IMR-90 (cell line): Measurements from ENCODE around the gene SYNPO2. TPM values are rescaled to one million over a fixed set of nuclear protein-coding genes. Genes with fewer than 3 reads are reported as not detected.

Experiments used
- ATAC-seq: fragments of 200-7000 bp; cut with Tn5 transposase; 2 replicates; pipeline ENCODE4 v1.9.1; 2020; ENCODE audit warnings: low read depth, mild to moderate bottlenecking, moderate library complexity
- BruUV-seq: library from RNA; stranded (reverse); fragments of 400-500 nt; replicated peaks from 2 replicates; lab custom pipeline; 2021; lab: Mats Ljungman, UMichigan
- CTCF ChIA-PET: fragments of 300-600 bp; formaldehyde crosslinking; extraction: SDS; loops from one replicate; lab custom pipeline; 2021; ENCODE audit warnings: antibody characterized with exemption; lab: Yijun Ruan, JAX
- POLR2A ChIA-PET: fragments of 300-600 bp; sonication (Branson Sonifier 250); formaldehyde crosslinking; loops from one replicate; lab custom pipeline; 2022; ENCODE audit warnings: antibody characterized with exemption; ENCODE audit not compliant: unreplicated experiment; lab: Charles Lee
- DNase-seq: peaks from one replicate; pipeline ENCODE4 v3.0.0; 2013
- H2AFZ ChIP-seq: replicated peaks from 2 replicates; pipeline ENCODE3; 2013; ENCODE audit warnings: low read length, mild to moderate bottlenecking; ENCODE audit not compliant: poor library complexity
- H2AK5ac ChIP-seq: 2 replicates; pipeline ENCODE4 v1.6.1; 2013; ENCODE audit warnings: low read depth, low read length, inconsistent platforms
- H2AK9ac ChIP-seq: replicated peaks from 2 replicates; pipeline ENCODE3; 2013; ENCODE audit warnings: mild to moderate bottlenecking, low read depth, low read length, moderate library complexity; ENCODE audit not compliant: poor library complexity
- H2BK120ac ChIP-seq: 2 replicates; pipeline ENCODE4 v1.6.1; 2013; ENCODE audit warnings: low read depth, low read length, inconsistent platforms
- H2BK15ac ChIP-seq: 3 replicates; pipeline ENCODE4 v1.6.1; 2013; ENCODE audit warnings: low read depth, low read length, inconsistent platforms
- H2BK20ac ChIP-seq: 2 replicates; pipeline ENCODE4 v1.6.1; 2013; ENCODE audit warnings: low read depth, mild to moderate bottlenecking, inconsistent platforms, low read length, moderate library complexity
- H2BK5ac ChIP-seq: 2 replicates; pipeline ENCODE4 v1.6.1; 2013; ENCODE audit warnings: mild to moderate bottlenecking, low read depth, low read length, inconsistent platforms; ENCODE audit not compliant: poor library complexity, severe bottlenecking
- H3K14ac ChIP-seq: replicated peaks from 2 replicates; pipeline ENCODE4 v1.6.1; 2013; ENCODE audit warnings: low read depth, low read length, inconsistent platforms
- H3K18ac ChIP-seq: 2 replicates; pipeline ENCODE4 v1.6.1; 2013; ENCODE audit warnings: low read depth, low read length, control low read depth
- H3K23ac ChIP-seq: 2 replicates; pipeline ENCODE4 v1.6.1; 2013; ENCODE audit warnings: low read depth, low read length, inconsistent platforms
- H3K27ac ChIP-seq: 2 replicates; pipeline ENCODE4 v1.5.1; 2013; ENCODE audit warnings: mild to moderate bottlenecking, control low read depth, low read length; ENCODE audit not compliant: insufficient read depth
- H3K27me3 ChIP-seq: 2 replicates; pipeline ENCODE4 v1.6.1; 2013; ENCODE audit warnings: low read length; ENCODE audit not compliant: control insufficient read depth, insufficient read depth
- H3K36me3 ChIP-seq: 2 replicates; pipeline ENCODE4 v1.6.1; 2013; ENCODE audit warnings: low read length, mixed read lengths; ENCODE audit not compliant: control insufficient read depth, insufficient read depth
- H3K4ac ChIP-seq: 2 replicates; pipeline ENCODE4 v1.6.1; 2013; ENCODE audit warnings: low read depth, low read length, inconsistent platforms
- H3K4me1 ChIP-seq: 2 replicates; pipeline ENCODE4 v1.6.1; 2013; ENCODE audit warnings: low read length, mixed read lengths; ENCODE audit not compliant: control insufficient read depth, insufficient read depth
- H3K4me2 ChIP-seq: 2 replicates; pipeline ENCODE4 v1.6.1; 2013; ENCODE audit warnings: low read depth, mild to moderate bottlenecking, control low read depth, low read length, moderate library complexity
- H3K4me3 ChIP-seq: 2 replicates; pipeline ENCODE4 v1.5.1; 2013; ENCODE audit warnings: low read depth, mild to moderate bottlenecking, control low read depth, low read length, moderate library complexity; ENCODE audit not compliant: insufficient read depth
- H3K56ac ChIP-seq: 2 replicates; pipeline ENCODE4 v1.6.1; 2013; ENCODE audit warnings: low read length, inconsistent platforms; ENCODE audit not compliant: insufficient read depth; ENCODE audit errors: extremely low read depth
- H3K79me1 ChIP-seq, 2 experiments: 2 replicates each; pipeline ENCODE4 v1.6.1; 2013; ENCODE audit warnings: low read length in 2 of 2, inconsistent platforms in 1 of 2, low read depth in 1 of 2
- H3K9ac ChIP-seq: 2 replicates; pipeline ENCODE4 v1.6.1; 2013; ENCODE audit warnings: low read depth, low read length, control low read depth
- H3K9me1 ChIP-seq: 2 replicates; pipeline ENCODE4 v1.6.1; 2013; ENCODE audit warnings: low read length, inconsistent platforms; ENCODE audit not compliant: insufficient read depth
- H3K9me3 ChIP-seq: 2 replicates; pipeline ENCODE4 v1.6.1; 2013; ENCODE audit warnings: low read length; ENCODE audit not compliant: control insufficient read depth, insufficient read depth
- H4K20me1 ChIP-seq: 2 replicates; pipeline ENCODE4 v1.6.1; 2013; ENCODE audit warnings: low read length, inconsistent platforms; ENCODE audit not compliant: insufficient read depth
- H4K5ac ChIP-seq: 2 replicates; pipeline ENCODE4 v1.6.1; 2013; ENCODE audit warnings: mild to moderate bottlenecking, low read depth, low read length, control low read depth
- H4K8ac ChIP-seq, 2 experiments: 2 replicates each; pipeline ENCODE4 v1.6.1; 2013; ENCODE audit warnings: low read depth in 2 of 2, low read length in 2 of 2, control low read depth in 1 of 2, inconsistent platforms in 1 of 2
- H4K91ac ChIP-seq: 2 replicates; pipeline ENCODE4 v1.6.1; 2013; ENCODE audit warnings: low read depth, low read length, inconsistent platforms; ENCODE audit not compliant: insufficient read depth
- BHLHE40 ChIP-seq: fragments of 150-350 bp; IDR thresholded peaks from 2 replicates; pipeline ENCODE4 v1.6.1; 2016; ENCODE audit warnings: mild to moderate bottlenecking, low read depth, low read length
- CEBPB ChIP-seq: IDR thresholded peaks from 2 replicates; pipeline ENCODE4 v1.6.1; 2012; ENCODE audit warnings: low read depth, low read length, improper control_type of control experiment
- CHD1 ChIP-seq: IDR thresholded peaks from 2 replicates; pipeline ENCODE4 v1.6.1; 2012; ENCODE audit warnings: low read depth, low read length, improper control_type of control experiment
- CTCF ChIP-seq: conservative IDR thresholded peaks from 2 replicates; pipeline ENCODE4 v1.5.1; 2012; ENCODE audit warnings: mild to moderate bottlenecking, low read depth, low read length, improper control_type of control experiment
- ELK1 ChIP-seq: fragments of 150-350 bp; IDR thresholded peaks from 2 replicates; pipeline ENCODE4 v1.6.1; 2016; ENCODE audit warnings: low read depth, mild to moderate bottlenecking, low read length, moderate library complexity, borderline replicate concordance
- MAZ ChIP-seq: IDR thresholded peaks from 2 replicates; pipeline ENCODE4 v1.6.1; 2012; ENCODE audit warnings: low read depth, mild to moderate bottlenecking, low read length, improper control_type of control experiment, moderate library complexity, borderline replicate concordance
- MXI1 ChIP-seq: IDR thresholded peaks from 2 replicates; pipeline ENCODE4 v1.6.1; 2012; ENCODE audit warnings: low read depth, mild to moderate bottlenecking, low read length, moderate library complexity, borderline replicate concordance
- POLR2A ChIP-seq: IDR thresholded peaks from 2 replicates; pipeline ENCODE4 v1.6.1; 2012; ENCODE audit warnings: mild to moderate bottlenecking, low read depth, low read length
- RAD21 ChIP-seq: IDR thresholded peaks from 2 replicates; pipeline ENCODE4 v1.6.1; 2012; ENCODE audit warnings: low read length, improper control_type of control experiment
- RCOR1 ChIP-seq: IDR thresholded peaks from 2 replicates; pipeline ENCODE4 v1.6.1; 2012; ENCODE audit warnings: mild to moderate bottlenecking, low read length, improper control_type of control experiment; ENCODE audit not compliant: insufficient replicate concordance
- RFX5 ChIP-seq: IDR thresholded peaks from 2 replicates; pipeline ENCODE4 v1.8.0; 2012; ENCODE audit warnings: low read depth, mild to moderate bottlenecking, low read length, moderate library complexity
- SMC3 ChIP-seq: fragments of 150-350 bp; IDR thresholded peaks from 2 replicates; pipeline ENCODE4 v1.6.1; 2016; ENCODE audit warnings: low read depth, mild to moderate bottlenecking, antibody characterized with exemption, low read length, moderate library complexity
- WGBS, 2 experiments: methylation state at CpG; one replicate each; pipeline versions ENCODE4 v1.1.5 to v1.1.7; 2013; ENCODE audit warnings: missing lambda C conversion rate in 2 of 2; ENCODE audit not compliant: insufficient read length in 1 of 2; ENCODE audit errors: extremely low coverage in 2 of 2; 5-methylcytosine and 5-hydroxymethylcytosine counted together
- dilution Hi-C: fragments of 300-500 bp; cut with HindIII; formaldehyde crosslinking; loops from one replicate; pipeline ENCODE4 v1.14.3; 2018; ENCODE audit warnings: low sequenced_read_pairs; ENCODE audit not compliant: unreplicated experiment
- in situ Hi-C: fragments of 300-500 bp; cut with MboI; formaldehyde crosslinking; loops from 3 replicates; pipeline ENCODE4 v1.14.3; 2019; ENCODE audit warnings: low sequenced_read_pairs, inconsistent platforms, mixed read lengths
- intact Hi-C: fragments of 100-400 bp; cut with micrococcal nuclease; formaldehyde crosslinking; loops from 2 replicates; pipeline ENCODE4 v1.10.0; 2022
- polyA plus RNA-seq, 3 experiments: library from polyadenylated mRNA; depleted of rRNA; stranded (reverse); fragments of >200 nt; gene quantifications; 2 replicates each; pipeline ENCODE4 v1.2.3, GENCODE V29; 2012; ENCODE audit warnings: low replicate concordance in 1 of 3
- total RNA-seq: library from RNA; depleted of rRNA; stranded (reverse); fragments of >200 nt; gene quantifications from 2 replicates; pipeline ENCODE4 v1.2.3, GENCODE V29; 2012

SYNPO2 gene
- total and polyA plus RNA-seq, 2 of the 4 experiments (the other 2 are of a cell fraction), result 0.99 to 1.8 TPM

GRCh38 chr4:119017636-119018035 is 129.0 kb downstream of the SYNPO2 start:
- no peaks in the 10 kb centered on the region for H3K9me3 ChIP-seq
- H4K8ac ChIP-seq, result peak overlapping the region; percentile 87 to 97
- peak overlapping the region; percentile 100 for H2BK5ac ChIP-seq
- H3K27me3 ChIP-seq, result no peaks in the 10 kb centered on the region
- H3K27ac ChIP-seq, result peak overlapping the region; percentile 76; the same call in 1 of the 2 replicates
- H3K4me2 ChIP-seq, result no peak overlapping the region
- H3K79me1 ChIP-seq, result no peaks in the 10 kb centered on the region
- H3K9ac ChIP-seq, result no peak overlapping the region; the same call in 1 of the 2 replicates
- in situ Hi-C loops, result no loop called here
- BruUV-seq, result no TSS peak
- H3K18ac ChIP-seq, result peak overlapping the region; percentile 100
- peak overlapping the region; percentile 97 for H4K5ac ChIP-seq
- ChIA-PET CTCF (interaction anchor here (0.8 kb wide), 1 partner anchor 106 kb away, joined by 5 read pairs; no protein-coding TSS in a partner anchor), POLR2A (interaction anchor here (1.9 to 2.0 kb wide), 2 partner anchors 8 to 22 kb away, joined by 6 to 9 read pairs; no protein-coding TSS in a partner anchor)
- WGBS, 2 experiments, result no CpG with 5 or more reads among the region's 2 CpGs
- H3K56ac ChIP-seq, result peak overlapping the region; percentile 97
- H2BK15ac ChIP-seq, result peak overlapping the region; percentile 86; the same call in 1 of the 3 replicates
- H3K36me3 ChIP-seq, result no peaks in the 10 kb centered on the region
- no peak overlapping the region for H2AFZ ChIP-seq
- H3K9me1 ChIP-seq, result no peaks in the 10 kb centered on the region; the same call in 1 of the 2 replicates
- H2BK20ac ChIP-seq, result peak overlapping the region; percentile 99
- H2AK9ac ChIP-seq, result no peak overlapping the region
- peak overlapping the region; percentile 67 for H2AK5ac ChIP-seq
- H3K4ac ChIP-seq, result peak overlapping the region; percentile 93; the same call in 1 of the 2 replicates
- intact Hi-C loops, result loop anchor here (2.0 kb wide), 1 partner anchor 23 kb away; no protein-coding TSS in a partner anchor
- dilution Hi-C loops, result no loop called here
- H3K23ac ChIP-seq, result peak overlapping the region; percentile 93
- H4K91ac ChIP-seq, result peak overlapping the region; percentile 96
- H3K4me3 ChIP-seq, result no peak overlapping the region
- no peak for DNase-seq
- TF ChIP-seq MXI1 (no peak), CTCF (no peak), RAD21 (no peak), POLR2A (no peak), MAZ (no peak), RFX5 (no peak), ELK1 (no peak), SMC3 (no peak), CHD1 (no peak), RCOR1 (no peak), BHLHE40 (no peak), CEBPB (no peak)
- H2BK120ac ChIP-seq, result peak overlapping the region; percentile 99
- H4K20me1 ChIP-seq, result no peaks in the 10 kb centered on the region
- ATAC-seq, result no peak
- peaks cover 12% of the 10 kb centered on the region for H3K4me1 ChIP-seq
- peak overlapping the region; percentile 96 for H3K14ac ChIP-seq
